ENCODE measurements around the gene PCLO.

- TF ChIP-seq POLR2A (IDR thresholded peaks at IDR 0.05; ENCODE audit: low read depth) (no peak), CTCF (IDR thresholded peaks at IDR 0.05) (no peak)
These were observed 357.1 kb downstream of the PCLO start for GRCh38 chr7:82805527-82805960.

Measured in esophagus muscularis mucosa (tissue), 3 donors.